ENCODE results near the gene SFXN5.

SFXN5 gene

DNA sequence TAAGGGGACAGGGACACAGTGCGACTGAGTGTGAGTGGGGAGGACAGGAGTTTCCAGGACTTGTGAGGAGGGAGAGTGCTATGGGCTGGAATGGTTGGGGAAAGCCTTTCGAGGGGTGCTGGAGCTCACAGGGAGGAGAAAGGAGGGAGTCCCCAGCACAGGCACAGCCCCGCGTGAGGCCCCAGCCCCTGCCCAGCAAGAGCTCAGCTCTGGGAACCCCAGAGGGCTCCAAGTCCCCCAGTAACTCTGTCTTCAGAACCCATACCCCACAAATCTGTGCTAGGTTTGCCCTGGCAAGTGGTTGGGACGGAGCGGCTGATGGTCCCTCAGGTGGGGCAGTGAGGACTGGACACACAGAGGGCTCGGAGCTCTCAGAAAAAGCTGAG, 75.4 kb downstream of the SFXN5 start:
- TF ChIP-seq, protein P1, sequence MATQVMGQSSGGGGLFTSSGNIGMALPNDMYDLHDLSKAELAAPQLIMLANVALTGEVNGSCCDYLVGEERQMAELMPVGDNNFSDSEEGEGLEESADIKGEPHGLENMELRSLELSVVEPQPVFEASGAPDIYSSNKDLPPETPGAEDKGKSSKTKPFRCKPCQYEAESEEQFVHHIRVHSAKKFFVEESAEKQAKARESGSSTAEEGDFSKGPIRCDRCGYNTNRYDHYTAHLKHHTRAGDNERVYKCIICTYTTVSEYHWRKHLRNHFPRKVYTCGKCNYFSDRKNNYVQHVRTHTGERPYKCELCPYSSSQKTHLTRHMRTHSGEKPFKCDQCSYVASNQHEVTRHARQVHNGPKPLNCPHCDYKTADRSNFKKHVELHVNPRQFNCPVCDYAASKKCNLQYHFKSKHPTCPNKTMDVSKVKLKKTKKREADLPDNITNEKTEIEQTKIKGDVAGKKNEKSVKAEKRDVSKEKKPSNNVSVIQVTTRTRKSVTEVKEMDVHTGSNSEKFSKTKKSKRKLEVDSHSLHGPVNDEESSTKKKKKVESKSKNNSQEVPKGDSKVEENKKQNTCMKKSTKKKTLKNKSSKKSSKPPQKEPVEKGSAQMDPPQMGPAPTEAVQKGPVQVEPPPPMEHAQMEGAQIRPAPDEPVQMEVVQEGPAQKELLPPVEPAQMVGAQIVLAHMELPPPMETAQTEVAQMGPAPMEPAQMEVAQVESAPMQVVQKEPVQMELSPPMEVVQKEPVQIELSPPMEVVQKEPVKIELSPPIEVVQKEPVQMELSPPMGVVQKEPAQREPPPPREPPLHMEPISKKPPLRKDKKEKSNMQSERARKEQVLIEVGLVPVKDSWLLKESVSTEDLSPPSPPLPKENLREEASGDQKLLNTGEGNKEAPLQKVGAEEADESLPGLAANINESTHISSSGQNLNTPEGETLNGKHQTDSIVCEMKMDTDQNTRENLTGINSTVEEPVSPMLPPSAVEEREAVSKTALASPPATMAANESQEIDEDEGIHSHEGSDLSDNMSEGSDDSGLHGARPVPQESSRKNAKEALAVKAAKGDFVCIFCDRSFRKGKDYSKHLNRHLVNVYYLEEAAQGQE (IDR thresholded peaks at IDR 0.05; ENCODE audit: insufficient read depth in 1 of 2, low read depth in 2 of 2, low read length in 2 of 2): no peak
- no peak for TF ChIP-seq POLR2AphosphoS5 (IDR thresholded peaks at IDR 0.05; ENCODE audit: low read depth, low read length)
- TF ChIP-seq SIN3A (IDR thresholded peaks at IDR 0.05; ENCODE audit: borderline replicate concordance, insufficient read depth, low read length): no peak
- TF ChIP-seq FOXP2 (optimal IDR thresholded peaks at IDR 0.05; ENCODE audit: borderline replicate concordance, extremely low read depth, extremely low read length, insufficient read depth): no peak
- no peak for TF ChIP-seq TAF1 (IDR thresholded peaks at IDR 0.05; ENCODE audit: borderline replicate concordance, insufficient read depth, low read length)

DNA sequence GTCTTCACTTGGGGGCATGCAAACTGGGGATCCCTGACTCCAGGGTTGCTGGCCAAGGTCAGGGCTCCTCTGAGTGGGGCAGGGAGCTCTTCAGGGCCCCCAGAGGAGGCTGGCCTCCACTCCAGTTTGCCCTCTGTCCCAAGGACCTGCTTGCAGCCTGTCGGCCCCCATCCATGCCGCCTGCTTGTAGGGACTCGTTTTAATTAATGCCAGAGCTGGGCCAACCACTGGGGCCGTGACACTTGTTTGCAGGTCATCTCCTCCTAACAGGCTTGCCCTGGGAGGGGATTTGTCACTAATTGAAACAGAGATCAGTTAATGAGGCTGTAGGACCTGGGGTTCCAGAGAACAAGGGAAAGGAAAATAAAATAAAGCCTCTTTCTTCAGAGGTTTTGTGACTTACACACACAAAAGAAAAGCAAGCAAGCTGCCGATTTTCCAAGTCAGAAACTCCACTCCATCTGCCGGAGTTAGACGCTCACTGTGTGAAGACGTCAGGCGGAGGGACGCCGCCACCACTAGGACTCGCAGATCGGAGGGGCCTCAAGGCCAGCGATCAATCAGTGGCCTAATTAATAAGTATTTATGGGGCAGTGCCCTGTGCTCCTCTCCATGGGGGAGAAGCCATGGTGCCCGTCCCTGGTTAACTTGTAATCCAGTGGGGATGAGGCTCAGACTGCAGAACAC, 75.9 kb downstream of the SFXN5 start:
- TF ChIP-seq POLR2AphosphoS5 (IDR thresholded peaks at IDR 0.05; ENCODE audit: low read depth, low read length) (no peak), TAF1 (IDR thresholded peaks at IDR 0.05; ENCODE audit: borderline replicate concordance, insufficient read depth, low read length) (no peak), SIN3A (IDR thresholded peaks at IDR 0.05; ENCODE audit: borderline replicate concordance, insufficient read depth, low read length) (no peak), FOXP2 (optimal IDR thresholded peaks at IDR 0.05; ENCODE audit: borderline replicate concordance, extremely low read depth, extremely low read length, insufficient read depth) (no peak)
- TF ChIP-seq, protein P1 (IDR thresholded peaks at IDR 0.05; ENCODE audit: insufficient read depth in 1 of 2, low read depth in 2 of 2, low read length in 2 of 2): no peak

DNA sequence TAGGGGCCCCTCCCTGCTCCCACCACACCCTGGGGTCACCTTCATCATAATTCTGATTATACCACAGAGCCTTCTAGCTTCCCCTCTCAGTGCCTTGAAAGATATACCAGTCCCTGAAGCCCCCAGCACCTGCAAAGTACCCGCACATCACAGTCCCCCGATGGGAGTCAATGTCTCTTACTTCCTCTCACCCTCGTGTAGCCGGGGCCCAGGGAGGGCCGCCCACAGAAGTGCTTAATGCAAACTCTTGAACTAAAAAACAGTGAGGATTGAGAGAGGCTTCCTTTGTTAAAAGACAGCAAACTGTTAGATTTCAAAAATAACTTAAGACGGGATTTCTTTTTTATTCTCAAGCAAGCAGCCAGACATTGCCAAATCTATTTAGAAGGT, 76.5 kb downstream of the SFXN5 start:
- no peak for TF ChIP-seq SIN3A (IDR thresholded peaks at IDR 0.05; ENCODE audit: borderline replicate concordance, insufficient read depth, low read length)

DNA sequence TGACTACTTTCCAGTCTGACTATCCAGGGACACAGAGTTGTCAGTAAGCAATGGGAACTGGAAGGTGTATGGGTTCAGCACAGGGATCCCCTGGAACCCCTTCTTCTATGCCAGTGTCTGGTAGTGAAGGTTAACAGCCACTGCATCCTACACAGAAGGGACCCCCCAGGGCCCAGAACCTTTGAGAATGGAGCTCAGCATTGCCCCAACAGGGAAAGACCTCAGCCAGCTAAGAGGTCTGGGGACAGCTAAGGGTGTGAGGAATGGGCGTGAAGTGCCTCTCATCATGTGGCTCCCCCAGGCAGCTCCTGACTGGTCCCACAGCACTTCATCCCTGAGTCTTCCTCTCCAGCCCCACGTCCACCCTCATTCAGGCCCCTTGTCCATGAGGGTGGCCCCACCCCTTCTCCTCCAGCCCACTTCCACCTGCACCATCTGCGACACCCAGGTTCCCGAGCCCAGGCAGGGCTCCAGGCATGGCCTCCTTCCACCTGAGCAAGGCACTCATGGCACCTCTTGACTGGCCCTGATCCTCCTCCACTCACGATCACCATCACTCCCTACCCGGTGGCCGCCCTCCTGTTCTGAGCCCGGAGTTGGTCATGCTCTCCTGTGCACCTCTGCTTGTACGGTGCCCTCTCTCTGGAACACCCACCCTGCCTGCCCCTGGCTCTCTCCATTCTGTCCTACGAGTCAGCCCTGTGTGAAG, 77.1 kb downstream of the SFXN5 start:
- TF ChIP-seq, protein P1 (IDR thresholded peaks at IDR 0.05; ENCODE audit: insufficient read depth in 1 of 2, low read depth in 2 of 2, low read length in 2 of 2): no peak
- TF ChIP-seq SIN3A (IDR thresholded peaks at IDR 0.05; ENCODE audit: borderline replicate concordance, insufficient read depth, low read length): no peak
- TF ChIP-seq TAF1 (IDR thresholded peaks at IDR 0.05; ENCODE audit: borderline replicate concordance, insufficient read depth, low read length): no peak
- no peak for TF ChIP-seq POLR2AphosphoS5 (IDR thresholded peaks at IDR 0.05; ENCODE audit: low read depth, low read length)
- TF ChIP-seq FOXP2 (optimal IDR thresholded peaks at IDR 0.05; ENCODE audit: borderline replicate concordance, extremely low read depth, extremely low read length, insufficient read depth): no peak

DNA sequence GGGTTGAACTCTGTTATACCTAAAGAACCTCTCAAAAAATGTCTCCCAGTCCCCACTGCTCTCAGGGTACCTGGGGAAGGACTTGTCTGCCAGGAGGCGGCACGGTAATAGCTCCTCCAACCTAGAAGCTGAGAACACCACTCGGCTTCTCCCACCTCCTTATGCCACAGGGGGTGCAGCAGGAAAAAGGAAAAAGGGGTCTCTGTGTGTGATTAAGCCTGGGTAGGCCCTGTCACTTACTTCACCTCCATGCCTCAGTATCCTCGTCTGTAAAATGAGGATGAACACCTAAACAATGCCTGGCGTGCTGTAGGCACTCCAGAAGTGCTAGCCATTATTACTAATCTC, 77.6 kb downstream of the SFXN5 start:
- TF ChIP-seq TAF1 (IDR thresholded peaks at IDR 0.05; ENCODE audit: borderline replicate concordance, insufficient read depth, low read length): no peak
- TF ChIP-seq, protein P1 (IDR thresholded peaks at IDR 0.05; ENCODE audit: insufficient read depth in 1 of 2, low read depth in 2 of 2, low read length in 2 of 2): no peak
- TF ChIP-seq FOXP2 (optimal IDR thresholded peaks at IDR 0.05; ENCODE audit: borderline replicate concordance, extremely low read depth, extremely low read length, insufficient read depth): no peak
- TF ChIP-seq SIN3A (IDR thresholded peaks at IDR 0.05; ENCODE audit: borderline replicate concordance, insufficient read depth, low read length): no peak
- no peak for TF ChIP-seq POLR2AphosphoS5 (IDR thresholded peaks at IDR 0.05; ENCODE audit: low read depth, low read length)

Measured in PFSK-1 (cell line).